ENCODE measurements around the gene NEK3. TPM values are rescaled to one million over a fixed set of nuclear protein-coding genes. Genes with fewer than 3 reads are reported as not detected.
"Not testable (repeated sequence)": the region's sequence is repeated elsewhere in the genome, so short reads cannot be mapped to it uniquely, and the experiment has no call there.

NEK3 gene
- total RNA-seq, 4 donors from 2014 or later = 16.1 to 95.0 (median 21.9) TPM

DNA sequence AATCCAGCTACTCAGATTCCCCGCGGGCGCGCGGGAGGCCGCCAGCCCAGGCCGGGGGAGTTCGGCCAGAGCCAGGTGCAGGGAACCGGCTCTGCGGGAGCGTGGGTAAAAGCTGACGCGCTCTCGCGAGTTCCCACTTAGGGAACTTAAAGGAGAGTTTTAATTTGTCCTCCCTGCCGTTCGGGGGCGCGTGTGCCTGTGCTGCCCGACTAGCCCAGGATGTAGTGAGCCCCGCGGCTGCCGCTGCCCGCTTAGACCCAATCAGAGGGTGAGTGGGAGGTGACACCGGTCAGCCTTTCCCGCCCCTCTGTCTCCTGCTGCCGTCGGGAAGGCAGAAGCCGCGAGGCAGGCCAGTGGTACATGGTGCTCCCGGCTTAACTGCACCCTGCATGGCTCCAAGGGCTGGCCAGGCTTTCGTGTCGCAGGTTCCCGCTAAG, 36.0 kb upstream of the NEK3 start:
- Histone ChIP-seq H3K27me3 (no peaks in the 10 kb centered on the region), H3K9me3 (no peaks in the 10 kb centered on the region), H3K4me3 (peak overlapping the region; percentile 85), H3K36me3 (no peaks in the 10 kb centered on the region), H3K4me1 (no peaks in the 10 kb centered on the region), H3K27ac (peak overlapping the region; percentile 81 to 89)
- peak; percentile 77 to 81 for DNase-seq
- TF ChIP-seq, protein P1, sequence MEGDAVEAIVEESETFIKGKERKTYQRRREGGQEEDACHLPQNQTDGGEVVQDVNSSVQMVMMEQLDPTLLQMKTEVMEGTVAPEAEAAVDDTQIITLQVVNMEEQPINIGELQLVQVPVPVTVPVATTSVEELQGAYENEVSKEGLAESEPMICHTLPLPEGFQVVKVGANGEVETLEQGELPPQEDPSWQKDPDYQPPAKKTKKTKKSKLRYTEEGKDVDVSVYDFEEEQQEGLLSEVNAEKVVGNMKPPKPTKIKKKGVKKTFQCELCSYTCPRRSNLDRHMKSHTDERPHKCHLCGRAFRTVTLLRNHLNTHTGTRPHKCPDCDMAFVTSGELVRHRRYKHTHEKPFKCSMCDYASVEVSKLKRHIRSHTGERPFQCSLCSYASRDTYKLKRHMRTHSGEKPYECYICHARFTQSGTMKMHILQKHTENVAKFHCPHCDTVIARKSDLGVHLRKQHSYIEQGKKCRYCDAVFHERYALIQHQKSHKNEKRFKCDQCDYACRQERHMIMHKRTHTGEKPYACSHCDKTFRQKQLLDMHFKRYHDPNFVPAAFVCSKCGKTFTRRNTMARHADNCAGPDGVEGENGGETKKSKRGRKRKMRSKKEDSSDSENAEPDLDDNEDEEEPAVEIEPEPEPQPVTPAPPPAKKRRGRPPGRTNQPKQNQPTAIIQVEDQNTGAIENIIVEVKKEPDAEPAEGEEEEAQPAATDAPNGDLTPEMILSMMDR (IDR thresholded peaks at IDR 0.05) = peak in 1 of 4 experiments; percentile 1
- peak in 1 of 2 donors; percentile 35 for TF ChIP-seq POLR2A (IDR thresholded peaks at IDR 0.05)
- intact Hi-C loops (cut with DNase I; ENCODE audit: low total_unique reads) = no loop called here

DNA sequence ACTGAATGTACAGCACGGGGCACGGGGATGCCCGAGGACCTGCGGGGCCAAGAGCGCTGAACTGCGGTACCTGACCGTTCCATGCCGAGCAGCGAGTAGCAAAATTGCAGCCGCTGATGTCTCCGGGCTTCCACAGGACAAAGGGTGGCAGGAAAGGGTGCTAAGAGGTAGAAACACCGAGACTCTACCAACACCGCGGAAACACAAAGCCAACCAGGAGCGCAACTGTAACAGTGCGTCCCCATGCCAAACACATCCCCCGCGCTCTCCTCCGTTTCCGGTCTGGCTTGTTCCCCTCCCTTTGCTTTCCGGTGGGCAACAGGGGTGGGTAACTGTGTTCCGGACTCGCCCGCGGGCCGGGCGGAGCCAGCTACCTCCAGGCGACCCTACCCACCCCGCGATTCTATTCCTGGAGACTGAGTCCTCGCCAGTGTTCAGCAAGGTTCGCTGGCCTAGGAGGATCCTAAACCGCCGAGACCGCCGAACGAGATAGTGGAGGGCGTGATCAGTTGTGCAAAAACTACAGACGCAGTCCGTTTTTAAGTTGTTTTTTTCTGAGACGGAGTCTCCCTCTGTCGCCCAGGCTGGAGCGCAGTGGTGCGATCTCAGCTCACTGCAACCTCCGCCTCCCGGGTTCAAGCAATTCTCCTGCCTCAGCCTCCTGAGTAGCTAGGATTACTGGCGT, 34.9 kb upstream of the NEK3 start:
- no peaks in the 10 kb centered on the region for H3K4me1 ChIP-seq
- peak overlapping the region; percentile 85 for H3K4me3 ChIP-seq
- peak; percentile 16 to 55 for TF ChIP-seq POLR2A (IDR thresholded peaks at IDR 0.05)
- TF ChIP-seq, protein P1 (IDR thresholded peaks at IDR 0.05) = peak in 2 of 4 experiments; percentile 1 to 6
- H3K9me3 ChIP-seq = no peaks in the 10 kb centered on the region
- peak; percentile 80 to 85 for DNase-seq
- no peaks in the 10 kb centered on the region for H3K36me3 ChIP-seq
- no peaks in the 10 kb centered on the region for H3K27me3 ChIP-seq
- H3K27ac ChIP-seq = peak overlapping the region; percentile 81 to 89
- intact Hi-C loops (cut with DNase I; ENCODE audit: low total_unique reads) = no loop called here

- H3K27ac ChIP-seq = peak overlapping the region; percentile 81 to 89
- intact Hi-C loops (cut with DNase I; ENCODE audit: low total_unique reads); DNase-seq: not testable (repeated sequence)
Measured at GRCh38 chr13:52193587-52194183, 34.3 kb upstream of the NEK3 start.

DNA sequence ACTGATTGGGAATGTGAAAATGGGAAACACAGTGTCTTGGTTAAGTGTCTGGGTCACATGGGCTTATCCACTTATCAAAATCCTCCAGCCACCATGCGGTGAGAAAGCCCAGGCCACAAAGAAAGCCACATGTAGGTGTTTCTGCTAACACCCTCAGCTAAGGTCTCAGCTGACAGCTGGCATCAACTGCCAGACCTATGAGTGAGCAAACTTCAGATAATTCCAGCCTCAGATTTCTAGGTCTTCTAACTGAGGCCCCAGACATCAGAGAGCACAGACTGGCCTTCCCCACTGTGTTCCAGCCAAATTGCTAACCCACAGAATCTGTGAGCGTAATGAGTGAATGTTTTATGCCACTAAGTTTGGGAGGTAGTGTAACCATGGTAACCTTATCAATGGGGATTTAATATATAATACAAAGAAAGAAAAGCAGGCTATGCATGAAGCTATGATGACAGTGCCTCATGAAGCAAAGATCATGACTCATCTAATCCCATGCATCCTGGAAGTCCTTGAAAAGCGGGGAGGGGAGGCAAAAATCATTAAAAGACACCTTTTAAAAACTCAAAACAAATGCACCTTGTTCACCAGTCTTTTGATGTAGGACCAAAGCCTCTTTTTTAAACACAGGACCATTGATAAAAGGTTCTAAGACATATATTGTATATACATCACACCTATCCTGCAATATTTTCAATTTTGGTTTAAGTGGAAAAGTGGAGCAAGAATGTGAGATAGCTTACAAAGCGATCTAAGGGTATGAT, 28.2 kb upstream of the NEK3 start:
- H3K4me3 ChIP-seq; H3K27ac ChIP-seq; H3K4me1 ChIP-seq; H3K27me3 ChIP-seq; H3K9me3 ChIP-seq; intact Hi-C loops (cut with DNase I; ENCODE audit: low total_unique reads); H3K36me3 ChIP-seq; DNase-seq: not testable (repeated sequence)

More at GRCh38 chr13:52193587-52194183, 34.3 kb upstream of the NEK3 start:
- H3K36me3 ChIP-seq, H3K27me3 ChIP-seq, H3K9me3 ChIP-seq, H3K4me1 ChIP-seq: not testable (repeated sequence)
- peak overlapping the region; percentile 85 for H3K4me3 ChIP-seq

DNA sequence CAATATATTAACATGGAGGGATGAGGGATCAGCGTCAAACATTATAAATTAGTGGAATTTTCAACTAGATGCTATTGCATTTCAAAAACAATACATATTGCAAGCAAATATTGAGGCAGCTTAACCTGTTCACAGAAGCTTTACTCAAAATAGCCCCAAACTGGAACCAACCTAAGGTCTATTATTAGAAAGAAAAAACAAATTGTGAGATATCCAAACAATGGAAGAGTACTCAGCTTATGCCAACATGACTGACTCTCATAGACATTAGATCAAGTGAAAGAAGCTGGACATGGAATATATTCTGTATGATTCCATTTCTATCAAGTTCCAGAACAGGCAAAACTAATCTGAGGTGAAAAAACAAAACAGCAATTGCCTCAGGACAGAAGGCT, 27.6 kb upstream of the NEK3 start:
- Histone ChIP-seq H3K9me3 (no peaks in the 10 kb centered on the region), H3K4me1 (no peaks in the 10 kb centered on the region), H3K27me3 (no peaks in the 10 kb centered on the region), H3K27ac (no peak overlapping the region), H3K4me3 (no peak overlapping the region), H3K36me3 (no peaks in the 10 kb centered on the region)
- DNase-seq = no peak
- no peak for TF ChIP-seq POLR2A (IDR thresholded peaks at IDR 0.05)
- TF ChIP-seq, protein P1 (IDR thresholded peaks at IDR 0.05) = no peak
- intact Hi-C loops (cut with DNase I; ENCODE audit: low total_unique reads) = no loop called here

- H3K27ac ChIP-seq; intact Hi-C loops (cut with DNase I; ENCODE audit: low total_unique reads); H3K36me3 ChIP-seq; DNase-seq; H3K4me1 ChIP-seq; H3K4me3 ChIP-seq; H3K27me3 ChIP-seq; H3K9me3 ChIP-seq: not testable (repeated sequence)
Measured at GRCh38 chr13:52181316-52181954, 22.0 kb upstream of the NEK3 start.

Data from uterus (tissue), 4 donors.